T47D (cell line): ENCODE data around the gene BTBD18.

Experiments used
- DNase-seq, 2 experiments: peaks; one replicate each; pipeline versions ENCODE4 v3.0.0 to v3.0.0-alpha.2; 2011 to 2012; ENCODE audit warnings: low read depth in 1 of 2, low spot score in 1 of 2
- JUND ChIP-seq: IDR thresholded peaks from 2 replicates; pipeline ENCODE4 v1.6.1; 2012; ENCODE audit warnings: low read depth
- in situ Hi-C: cut with HindIII; loops from 2 replicates; pipeline ENCODE4 v1.10.0; 2016; ENCODE audit warnings: low sequenced_read_pairs, low pct_unique_long_range_greater_than_20kb

The BTBD18 gene

GRCh38 chr11:57704932-57705331 lies 46.7 kb downstream of the BTBD18 start:
- in situ Hi-C loops: no loop called here
- TF ChIP-seq JUND: no peak
- no peak for DNase-seq

- in situ Hi-C loops: no loop called here
- no peak for DNase-seq
- TF ChIP-seq JUND: no peak
Measured at GRCh38 chr11:57703341-57703740, 48.3 kb downstream of the BTBD18 start.

- in situ Hi-C loops: no loop called here
- no peak for DNase-seq
- no peak for TF ChIP-seq JUND
Measured at GRCh38 chr11:57700425-57700824, 51.2 kb downstream of the BTBD18 start.

- in situ Hi-C loops: no loop called here
- no peak for DNase-seq
- no peak for TF ChIP-seq JUND
Measured at GRCh38 chr11:57699813-57700212, 51.8 kb downstream of the BTBD18 start.

- no peak for DNase-seq
- in situ Hi-C loops: no loop called here
- no peak for TF ChIP-seq JUND
Measured at GRCh38 chr11:57698843-57699365, 52.7 kb downstream of the BTBD18 start.
